CD14-positive monocyte (primary cell): ENCODE data around the gene DERL3. TPM values are rescaled to one million over a fixed set of nuclear protein-coding genes. Genes with fewer than 3 reads are reported as not detected.

Experiments
- DNase-seq, 3 donors: peaks; one replicate each; pipeline ENCODE4 v3.0.0-alpha.2; 2011 to 2022
- H2AFZ ChIP-seq: 2 replicates; pipeline ENCODE4 v1.6.0; 2012; ENCODE audit warnings: mild to moderate bottlenecking, low read depth, low read length, inconsistent platforms; ENCODE audit not compliant: insufficient read depth, poor library complexity, severe bottlenecking
- H3K27ac ChIP-seq, 2 donors: 1 replicate in 1 of 2; 2 replicates in 1 of 2; pipeline ENCODE4 v1.5.1; 2012 to 2013; ENCODE audit warnings: low read length in 2 of 2, control low read depth in 1 of 2, inconsistent platforms in 1 of 2, low read depth in 1 of 2, mild to moderate bottlenecking in 1 of 2
- H3K27me3 ChIP-seq, 2 donors: one replicate each; pipeline versions ENCODE4 v1.6.0 to v1.6.1; 2011 to 2013; ENCODE audit warnings: low read length in 2 of 2; ENCODE audit not compliant: control insufficient read depth in 2 of 2, insufficient read depth in 2 of 2
- H3K36me3 ChIP-seq, 2 donors: replicated peaks in 1 of 2; 1 replicate in 1 of 2; 2 replicates in 1 of 2; pipeline versions ENCODE4 v1.5.1 to v1.6.1; 2012 to 2013; ENCODE audit warnings: low read length in 2 of 2, control low read depth in 1 of 2, inconsistent platforms in 1 of 2, mild to moderate bottlenecking in 1 of 2; ENCODE audit not compliant: insufficient read depth in 2 of 2, control insufficient read depth in 1 of 2
- H3K4me1 ChIP-seq, 2 donors: 1 replicate in 1 of 2; 2 replicates in 1 of 2; pipeline versions ENCODE4 v1.5.1 to v1.6.1; 2012 to 2013; ENCODE audit warnings: low read length in 2 of 2, control low read depth in 1 of 2, inconsistent platforms in 1 of 2, mild to moderate bottlenecking in 1 of 2, moderate library complexity in 1 of 2; ENCODE audit not compliant: insufficient read depth in 2 of 2, control insufficient read depth in 1 of 2
- H3K4me2 ChIP-seq: replicated peaks from 2 replicates; pipeline ENCODE3; 2012; ENCODE audit warnings: low read length, moderate library complexity, mild to moderate bottlenecking; ENCODE audit not compliant: poor library complexity, severe bottlenecking; ENCODE audit errors: extremely low read depth
- H3K4me3 ChIP-seq, 3 experiments: fragments of 200-600 bp in 1 of 3; sonication (generic) in 1 of 3; replicated peaks in 1 of 3; 1 replicate in 2 of 3; 2 replicates in 1 of 3; pipeline ENCODE4 v1.5.1; 2011 to 2013; ENCODE audit warnings: low read length in 3 of 3, mild to moderate bottlenecking in 3 of 3, control low read depth in 2 of 3, low read depth in 2 of 3, inconsistent platforms in 1 of 3, moderate library complexity in 1 of 3
- H3K79me2 ChIP-seq: 2 replicates; pipeline ENCODE4 v1.6.0; 2012; ENCODE audit warnings: mild to moderate bottlenecking, control low read depth, inconsistent platforms, low read length, moderate library complexity; ENCODE audit not compliant: insufficient read depth
- H3K9ac ChIP-seq: 2 replicates; pipeline ENCODE4 v1.6.0; 2017; ENCODE audit warnings: low read length, mild to moderate bottlenecking; ENCODE audit not compliant: insufficient read depth, poor library complexity, severe bottlenecking
- H3K9me3 ChIP-seq, 2 donors: replicated peaks in 1 of 2; 1 replicate in 1 of 2; 2 replicates in 1 of 2; pipeline versions ENCODE4 v1.5.1 to v1.6.1; 2012 to 2013; ENCODE audit warnings: low read length in 2 of 2, control low read depth in 1 of 2; ENCODE audit not compliant: control insufficient read depth in 1 of 2, insufficient read depth in 1 of 2
- H4K20me1 ChIP-seq: 2 replicates; pipeline ENCODE4 v1.6.0; 2012; ENCODE audit warnings: mild to moderate bottlenecking, low read length, control low read depth, moderate library complexity; ENCODE audit not compliant: insufficient read depth
- H3K27ac Mint-ChIP-seq, 7 donors: one replicate each; pipeline ENCODE4 v1.8.0; 2020; ENCODE audit warnings: mild to moderate bottlenecking in 7 of 7, mixed read lengths in 7 of 7, moderate library complexity in 6 of 7, inconsistent platforms in 2 of 7
- H3K27me3 Mint-ChIP-seq, 3 donors: one replicate each; pipeline ENCODE4 v1.8.0; 2021 to 2022; ENCODE audit warnings: low read depth in 3 of 3, mild to moderate bottlenecking in 3 of 3, mixed read lengths in 3 of 3, moderate library complexity in 3 of 3, inconsistent platforms in 1 of 3
- H3K36me3 Mint-ChIP-seq, 2 donors: one replicate each; pipeline ENCODE4 v1.8.0; 2020; ENCODE audit warnings: mixed read lengths in 2 of 2, inconsistent platforms in 1 of 2, mild to moderate bottlenecking in 1 of 2
- H3K4me1 Mint-ChIP-seq: one replicate; pipeline ENCODE4 v1.8.0; 2020; ENCODE audit warnings: mild to moderate bottlenecking, mixed read lengths
- H3K4me3 Mint-ChIP-seq, 2 donors: one replicate each; pipeline ENCODE4 v1.8.0; 2020; ENCODE audit warnings: mild to moderate bottlenecking in 2 of 2, mixed read lengths in 2 of 2, moderate library complexity in 1 of 2
- H3K9me3 Mint-ChIP-seq, 7 donors: one replicate each; pipeline ENCODE4 v1.8.0; 2020 to 2022; ENCODE audit warnings: mixed read lengths in 7 of 7, mild to moderate bottlenecking in 6 of 7, moderate library complexity in 6 of 7, inconsistent platforms in 2 of 7
- WGBS: methylation state at CpG from one replicate; pipeline ENCODE4 v1.1.5; 2013; ENCODE audit warnings: missing lambda C conversion rate; ENCODE audit not compliant: insufficient coverage; 5-methylcytosine and 5-hydroxymethylcytosine counted together
- intact Hi-C, 2 donors: fragments of 100-400 bp; cut with micrococcal nuclease; formaldehyde crosslinking; loops; one replicate each; pipeline versions ENCODE4 v1.15.0 to v1.15.1; 2023
- polyA plus RNA-seq, 3 donors: library from polyadenylated mRNA; depleted of rRNA in 1 of 3; unstranded in 2 of 3; stranded (reverse) in 1 of 3; fragments of 300-500 nt in 2 of 3; fragments of >200 nt in 1 of 3; fragmentation: Illumina TruSeq in 2 of 3; gene quantifications; 1 replicate in 2 of 3; 2 replicates in 1 of 3; pipeline ENCODE4 v1.2.3, GENCODE V29; 2012 to 2021
- TF ChIP-seq, protein P1 (sequence below): fragments of 200-600 bp; IDR thresholded peaks from one replicate; pipeline ENCODE4 v1.8.0; 2022; ENCODE audit warnings: antibody characterized with exemption, mild to moderate bottlenecking

DERL3 gene
- polyA plus RNA-seq, 3 donors = 0.23 to 0.64 (median 0.28) TPM

DNA sequence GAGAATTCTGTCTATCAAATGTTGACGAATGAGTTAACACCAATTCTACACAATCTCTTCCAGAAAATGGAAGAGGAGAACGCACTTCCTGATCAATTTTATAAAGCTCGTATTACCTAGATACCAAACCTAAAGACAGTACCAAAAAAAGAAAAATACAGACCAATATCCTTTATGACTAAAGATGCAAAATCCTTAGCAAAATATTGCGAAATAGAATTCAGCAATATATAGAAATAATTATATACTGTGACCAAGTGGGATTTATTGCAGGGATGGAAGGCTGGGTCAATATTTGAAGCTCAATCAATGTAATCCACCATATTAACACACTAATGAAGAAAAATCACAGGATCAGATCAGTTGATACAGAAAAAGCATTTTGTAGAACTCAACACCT lies 26.4 kb downstream of the DERL3 start:
- Histone ChIP-seq H3K9ac (no peak overlapping the region), H3K36me3 (peaks cover 49 to 76% of the 10 kb centered on the region in 2 donors), H3K4me1 (no peaks in the 10 kb centered on the region), H3K4me3 (no peak overlapping the region), H4K20me1 (no peaks in the 10 kb centered on the region), H3K27me3 (no peaks in the 10 kb centered on the region), H2AFZ (no peak overlapping the region), H3K9me3 (no peaks in the 10 kb centered on the region), H3K79me2 (no peaks in the 10 kb centered on the region), H3K4me2 (no peak overlapping the region), H3K27ac (no peak overlapping the region)
- no peak overlapping the region for H3K27ac Mint-ChIP-seq
- TF ChIP-seq, protein P1, sequence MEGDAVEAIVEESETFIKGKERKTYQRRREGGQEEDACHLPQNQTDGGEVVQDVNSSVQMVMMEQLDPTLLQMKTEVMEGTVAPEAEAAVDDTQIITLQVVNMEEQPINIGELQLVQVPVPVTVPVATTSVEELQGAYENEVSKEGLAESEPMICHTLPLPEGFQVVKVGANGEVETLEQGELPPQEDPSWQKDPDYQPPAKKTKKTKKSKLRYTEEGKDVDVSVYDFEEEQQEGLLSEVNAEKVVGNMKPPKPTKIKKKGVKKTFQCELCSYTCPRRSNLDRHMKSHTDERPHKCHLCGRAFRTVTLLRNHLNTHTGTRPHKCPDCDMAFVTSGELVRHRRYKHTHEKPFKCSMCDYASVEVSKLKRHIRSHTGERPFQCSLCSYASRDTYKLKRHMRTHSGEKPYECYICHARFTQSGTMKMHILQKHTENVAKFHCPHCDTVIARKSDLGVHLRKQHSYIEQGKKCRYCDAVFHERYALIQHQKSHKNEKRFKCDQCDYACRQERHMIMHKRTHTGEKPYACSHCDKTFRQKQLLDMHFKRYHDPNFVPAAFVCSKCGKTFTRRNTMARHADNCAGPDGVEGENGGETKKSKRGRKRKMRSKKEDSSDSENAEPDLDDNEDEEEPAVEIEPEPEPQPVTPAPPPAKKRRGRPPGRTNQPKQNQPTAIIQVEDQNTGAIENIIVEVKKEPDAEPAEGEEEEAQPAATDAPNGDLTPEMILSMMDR = no peak
- DNase-seq = no peak
- no peaks in the 10 kb centered on the region for H3K27me3 Mint-ChIP-seq
- no peak overlapping the region for H3K4me3 Mint-ChIP-seq
- 100% methylated on average over 1 of the region's 4 CpGs for WGBS
- peaks cover 0 to 2% (median 0%) of the 10 kb centered on the region in 7 donors for H3K9me3 Mint-ChIP-seq
- peaks cover 51 to 92% of the 10 kb centered on the region in 2 donors for H3K36me3 Mint-ChIP-seq
- no peaks in the 10 kb centered on the region for H3K4me1 Mint-ChIP-seq
- intact Hi-C loops = no loop called here

DNA sequence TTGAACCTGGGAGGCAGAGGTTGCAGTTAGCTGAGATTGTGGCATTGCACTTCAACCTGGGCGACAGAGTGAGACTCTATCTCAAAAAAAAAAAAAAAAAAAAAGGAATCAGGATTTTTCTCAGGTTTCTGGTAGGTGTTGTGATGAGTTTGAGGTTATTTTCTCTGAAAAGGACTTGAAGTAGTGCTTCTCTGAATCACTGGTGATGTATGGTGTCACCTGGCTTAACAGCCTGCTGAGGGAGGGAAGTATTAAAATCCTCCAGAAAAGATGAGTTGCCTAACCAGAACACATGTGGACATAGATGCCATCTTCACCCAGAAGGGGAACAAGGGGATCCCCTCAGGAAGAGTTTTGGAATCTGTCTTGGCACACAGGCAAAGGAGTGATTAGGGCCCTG lies 32.0 kb downstream of the DERL3 start:
- TF ChIP-seq, protein P1 = no peak
- Histone ChIP-seq H2AFZ (no peak overlapping the region), H3K9me3 (no peaks in the 10 kb centered on the region), H3K36me3 (peaks cover 73 to 81% of the 10 kb centered on the region in 2 donors), H3K79me2 (no peaks in the 10 kb centered on the region), H3K4me2 (no peak overlapping the region), H3K4me1 (no peaks in the 10 kb centered on the region), H4K20me1 (no peaks in the 10 kb centered on the region), H3K9ac (no peak overlapping the region), H3K27ac (no peak overlapping the region), H3K4me3 (no peak overlapping the region), H3K27me3 (no peaks in the 10 kb centered on the region)
- H3K27me3 Mint-ChIP-seq = peaks cover 0 to 2% (median 0%) of the 10 kb centered on the region in 3 donors
- DNase-seq = no peak
- no peaks in the 10 kb centered on the region for H3K9me3 Mint-ChIP-seq
- H3K27ac Mint-ChIP-seq = no peak overlapping the region
- intact Hi-C loops = no loop called here
- no peaks in the 10 kb centered on the region for H3K4me1 Mint-ChIP-seq
- no peak overlapping the region for H3K4me3 Mint-ChIP-seq
- WGBS = no CpG with 5 or more reads among the region's 1 CpG
- H3K36me3 Mint-ChIP-seq = peaks cover 66 to 97% of the 10 kb centered on the region in 2 donors
